DMS 273 treated with DMSO at 0.1 percent for 48 hours (cell line): ENCODE measurements around the gene SPATA13.
A peak's percentile ranks its signal among the peaks of the same experiment; 100 is the strongest.
"Not testable (repeated sequence)": the region's sequence is repeated elsewhere in the genome, so short reads cannot be mapped to it uniquely, and the experiment has no call there.

ENCODE experiments used
- DNase-seq: peaks from one replicate; lab custom pipeline; 2025; lab: John Stamatoyannopoulos, UW

The SPATA13 gene

DNA sequence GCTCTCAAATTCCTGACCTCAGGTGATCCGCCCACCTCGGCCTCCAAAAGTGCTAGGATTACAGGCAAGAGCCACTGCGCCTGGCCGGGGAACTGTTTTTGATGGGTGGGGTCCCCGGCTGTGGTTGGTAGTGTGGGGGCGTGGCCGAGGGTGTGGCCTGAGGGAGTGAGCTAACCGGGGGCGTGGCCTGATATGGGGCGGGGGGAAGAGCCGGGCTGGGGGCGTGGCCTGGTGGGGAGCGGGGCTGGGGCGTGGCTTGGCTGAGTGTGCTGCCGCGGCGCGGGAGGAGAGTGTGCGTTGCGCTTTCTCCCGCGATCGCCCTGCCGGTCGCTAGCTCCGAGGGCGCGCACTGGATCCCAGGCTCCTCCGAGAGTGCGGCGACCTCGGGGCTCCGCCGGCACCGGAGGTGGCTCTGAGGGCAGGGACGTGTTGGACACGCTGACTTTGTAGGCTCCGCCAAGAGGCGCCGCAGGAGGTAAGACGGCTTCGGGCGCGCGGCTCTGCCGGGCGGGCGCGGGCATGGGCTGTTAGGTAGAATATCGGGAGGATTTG is at the start of gene SPATA13:
SPATA13 (plus strand) TSS at position 263 of the 552 bp plus-strand sequence. CDS start 62,210 bp downstream, outside the sequence.
- DNase-seq, result peak; percentile 59

DNA sequence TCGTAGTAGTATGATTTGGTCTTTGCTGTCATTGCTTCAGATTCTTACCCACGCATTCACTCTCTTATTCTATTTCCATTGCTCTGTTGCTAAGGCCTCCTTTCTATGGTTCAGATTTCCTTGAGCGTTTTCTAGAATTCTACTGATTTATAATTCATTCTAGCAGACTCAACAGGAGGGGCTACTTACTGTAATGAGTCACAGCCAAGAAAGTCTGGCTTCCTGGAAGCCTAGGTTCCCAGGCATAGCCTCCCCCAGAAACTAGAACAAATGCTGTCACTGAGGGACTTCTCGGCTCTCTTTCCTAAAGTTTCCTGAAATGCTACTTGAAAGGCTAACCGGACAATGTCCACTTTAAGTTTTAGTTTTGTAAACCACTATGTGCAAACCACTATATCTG is 47.7 kb upstream of the SPATA13 start:
- no peak for DNase-seq

DNA sequence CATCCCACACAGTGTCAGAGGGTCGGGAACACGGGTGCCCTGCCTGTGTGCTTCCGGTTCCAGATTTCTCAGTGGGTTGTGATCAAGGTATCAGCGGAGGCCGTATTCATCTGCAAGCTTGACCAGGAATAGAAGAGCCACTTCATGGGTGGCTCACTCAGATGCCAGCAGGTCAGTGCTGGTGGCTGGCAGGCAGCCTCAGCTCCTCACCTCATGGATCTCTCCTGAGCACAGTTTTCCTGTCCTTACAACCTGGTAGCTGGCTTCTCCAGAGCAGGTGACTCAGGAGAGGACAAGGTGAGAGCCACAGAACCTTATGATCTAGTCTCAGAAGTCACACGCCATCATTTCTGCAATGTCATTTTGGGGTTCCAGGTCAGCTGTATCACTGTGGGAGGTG is 44.8 kb upstream of the SPATA13 start:
- DNase-seq, result no peak

DNA sequence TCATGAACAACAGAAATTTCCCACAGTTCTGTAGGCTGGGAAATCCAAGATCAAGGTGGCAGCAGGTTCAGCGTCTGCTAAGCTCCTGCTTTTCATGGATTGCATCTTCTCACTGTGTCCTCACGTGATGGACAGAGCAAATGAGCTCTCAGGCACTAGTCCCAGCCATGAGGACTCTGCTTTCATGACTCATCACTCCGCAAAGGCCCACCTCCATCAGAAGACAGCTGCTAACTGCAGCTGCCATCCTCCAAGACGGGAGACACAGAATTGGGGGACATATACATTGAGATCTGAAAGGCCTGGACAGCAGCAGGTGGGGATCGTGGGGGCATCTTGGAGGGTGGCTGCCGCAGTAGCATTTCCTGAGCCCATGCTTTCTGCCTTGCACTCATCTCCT is 44.4 kb upstream of the SPATA13 start:
- no peak for DNase-seq

DNA sequence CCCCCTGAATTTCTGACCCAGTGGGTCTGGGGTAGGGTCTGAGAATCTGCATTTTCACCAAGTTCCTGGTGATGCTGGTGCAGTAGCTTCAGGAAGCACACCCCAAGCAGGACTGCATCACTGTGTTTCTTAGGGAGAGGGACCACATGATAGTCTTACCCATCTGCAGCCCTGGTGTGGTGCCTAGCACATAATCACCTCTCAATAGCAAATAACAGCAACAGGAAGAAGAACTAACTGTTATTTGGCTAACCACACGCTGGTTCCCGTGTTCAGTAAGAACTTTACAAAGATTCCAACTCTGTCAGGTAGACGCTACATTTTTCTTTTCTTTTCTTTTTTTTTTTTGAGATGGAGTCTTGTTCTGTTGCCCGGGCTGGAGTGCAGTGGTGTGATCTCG is 41.9 kb upstream of the SPATA13 start:
- DNase-seq, result no peak

DNA sequence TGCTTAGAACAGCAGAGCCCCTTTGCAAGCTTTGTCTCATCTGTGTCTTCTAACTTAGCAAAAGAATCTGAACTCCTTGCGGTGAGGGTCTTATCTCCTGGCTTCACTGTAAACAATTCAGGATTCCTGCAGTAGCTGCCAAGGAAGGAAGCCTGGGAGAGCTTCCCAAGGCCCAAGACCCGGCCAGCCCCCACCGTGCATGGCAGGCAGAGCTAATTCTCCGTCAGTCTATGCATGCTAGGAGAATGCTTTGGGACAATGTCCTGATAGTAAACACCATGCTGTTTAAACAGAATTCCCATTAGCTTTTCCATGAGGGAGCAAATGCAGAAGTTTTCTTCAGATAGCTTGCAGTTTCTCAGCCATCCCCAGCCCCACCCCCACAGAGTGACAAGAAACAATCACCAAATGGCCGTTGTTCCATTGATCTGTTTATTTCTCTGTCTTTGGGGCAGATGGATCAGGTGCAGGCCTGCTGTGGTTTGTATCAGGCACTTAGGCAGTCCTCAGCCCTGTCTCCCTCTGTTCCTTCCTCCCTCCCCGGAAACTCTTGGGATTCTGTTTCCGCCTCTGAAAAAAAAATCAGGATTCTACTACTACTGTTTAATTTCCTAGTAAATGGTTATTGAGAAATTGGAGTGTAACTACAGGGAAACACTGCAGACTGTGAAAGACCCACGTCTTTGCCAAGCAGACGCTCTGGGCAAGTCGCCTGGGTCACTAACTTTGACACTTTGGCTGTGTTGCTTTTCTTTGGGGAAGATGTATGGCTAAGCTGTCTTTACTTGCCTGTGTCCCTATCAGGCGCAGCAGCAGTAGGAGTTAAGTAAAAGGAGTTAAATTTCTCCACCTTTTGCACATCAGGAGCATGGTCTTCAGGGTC is 40.7 kb upstream of the SPATA13 start:
- DNase-seq, result no peak

DNA sequence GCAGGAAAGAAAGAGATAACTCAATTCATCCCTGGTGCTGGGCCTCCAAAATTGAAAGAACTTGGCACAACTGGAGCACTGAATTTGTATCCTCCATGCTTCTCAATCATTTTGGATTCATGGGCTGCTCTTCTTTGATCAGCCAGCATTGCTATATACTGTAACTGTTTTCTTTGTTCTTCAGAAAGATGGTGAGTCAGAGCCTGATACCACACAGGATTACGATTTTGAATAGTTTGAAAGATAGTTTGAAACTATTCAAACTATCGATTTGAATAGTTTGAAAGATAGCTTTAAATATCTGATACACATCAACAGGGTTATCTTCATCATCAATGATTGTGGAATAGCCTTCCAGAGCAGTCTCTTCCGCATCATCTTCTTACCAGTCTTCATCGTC is 38.5 kb upstream of the SPATA13 start:
- DNase-seq, result not testable (repeated sequence)

DNA sequence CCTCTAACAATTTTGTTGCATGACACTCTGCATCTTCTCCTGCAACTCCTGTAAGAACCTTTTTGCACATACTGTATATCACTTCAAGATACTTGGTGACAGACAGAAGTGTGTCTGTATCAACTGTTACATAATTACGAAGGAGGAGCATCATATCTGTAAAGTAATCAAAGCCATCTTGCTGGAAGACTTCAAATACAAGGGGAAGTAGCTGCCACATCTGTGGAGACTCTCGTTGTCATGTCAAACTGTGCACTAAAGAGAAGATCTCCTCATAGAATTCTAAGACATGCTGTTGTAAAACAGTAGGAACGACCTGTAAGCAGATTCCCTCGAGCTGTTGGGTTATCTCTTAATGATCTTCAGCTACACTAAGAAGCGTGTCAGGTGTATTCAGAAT is 38.0 kb upstream of the SPATA13 start:
- DNase-seq, result no peak

DNA sequence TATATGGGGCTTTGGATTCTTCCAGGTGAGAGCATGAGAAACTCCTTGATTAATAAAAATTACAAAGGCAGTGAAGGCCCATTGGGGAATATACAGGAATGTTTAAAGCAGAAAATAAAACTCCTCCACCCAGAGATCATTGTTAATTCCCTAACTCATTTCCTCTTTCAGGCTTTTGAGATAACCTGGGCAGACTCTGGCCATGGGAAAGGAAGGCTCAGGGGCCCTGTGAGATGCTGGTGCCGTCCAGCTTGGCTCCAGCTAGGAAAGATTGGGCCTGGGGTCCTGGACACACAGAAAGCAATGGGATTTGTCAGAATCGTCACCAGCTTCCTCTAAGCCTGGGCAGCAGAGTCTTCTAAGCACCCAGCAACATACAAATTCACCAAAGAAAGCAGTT is 36.8 kb upstream of the SPATA13 start:
- no peak for DNase-seq

DNA sequence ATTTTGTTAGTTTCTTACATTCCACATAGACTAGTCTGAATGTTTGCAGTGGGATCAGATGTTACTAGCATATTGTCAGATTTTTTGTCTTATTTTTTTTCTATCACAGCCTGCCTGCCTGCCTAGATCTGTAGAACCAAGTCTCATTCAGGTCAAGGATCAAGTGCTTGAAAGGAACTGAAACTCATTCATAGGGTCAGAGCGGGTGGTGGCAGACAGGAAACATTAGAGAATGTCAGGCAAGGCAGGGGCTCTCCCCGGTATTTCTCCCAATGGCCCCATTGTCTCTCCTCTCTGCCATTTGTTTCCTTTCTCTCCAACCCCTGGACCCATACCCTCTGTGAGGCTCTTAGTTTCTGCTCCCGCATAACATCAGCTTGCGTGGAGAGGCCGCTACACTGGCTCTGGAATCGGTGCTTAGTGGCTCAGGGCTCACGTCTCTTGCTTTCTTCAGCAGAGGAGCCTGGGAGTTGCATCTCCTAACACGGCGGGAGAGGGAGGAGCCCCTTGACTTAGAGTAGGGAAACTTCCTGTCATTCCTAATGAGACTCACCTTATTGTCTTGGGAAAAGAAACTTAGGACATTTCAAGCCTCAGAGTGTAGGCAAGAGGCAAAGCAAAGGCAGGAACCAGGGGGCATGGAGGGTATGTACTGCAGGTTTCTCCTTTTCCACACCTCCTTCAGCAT is 35.6 kb upstream of the SPATA13 start:
- DNase-seq, result no peak

DNA sequence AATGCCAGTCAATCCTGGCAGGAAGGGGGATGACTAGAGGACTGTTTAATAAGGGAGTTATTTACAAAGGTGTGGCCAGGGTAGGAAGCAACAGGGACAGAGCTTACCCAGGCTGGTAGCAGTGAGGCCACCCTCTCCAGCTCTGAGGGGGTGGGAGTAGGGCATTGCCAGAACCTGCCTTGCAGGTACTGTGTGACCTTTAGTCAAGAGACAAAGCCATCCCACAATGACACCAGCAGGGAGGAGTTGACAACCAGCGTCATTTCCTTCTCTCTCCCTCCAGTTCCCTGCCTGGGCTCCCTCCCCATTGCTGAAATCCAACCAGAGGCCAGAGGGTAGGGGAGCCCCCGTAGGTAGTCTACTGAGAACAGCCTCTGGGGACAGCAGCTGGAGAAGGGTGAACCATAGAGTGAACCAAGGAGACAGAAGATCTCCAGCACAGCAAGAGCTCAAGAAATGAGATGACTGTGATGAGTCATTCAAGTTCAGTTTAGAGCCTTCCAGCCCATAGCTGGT is 33.3 kb upstream of the SPATA13 start:
- DNase-seq, result no peak

DNA sequence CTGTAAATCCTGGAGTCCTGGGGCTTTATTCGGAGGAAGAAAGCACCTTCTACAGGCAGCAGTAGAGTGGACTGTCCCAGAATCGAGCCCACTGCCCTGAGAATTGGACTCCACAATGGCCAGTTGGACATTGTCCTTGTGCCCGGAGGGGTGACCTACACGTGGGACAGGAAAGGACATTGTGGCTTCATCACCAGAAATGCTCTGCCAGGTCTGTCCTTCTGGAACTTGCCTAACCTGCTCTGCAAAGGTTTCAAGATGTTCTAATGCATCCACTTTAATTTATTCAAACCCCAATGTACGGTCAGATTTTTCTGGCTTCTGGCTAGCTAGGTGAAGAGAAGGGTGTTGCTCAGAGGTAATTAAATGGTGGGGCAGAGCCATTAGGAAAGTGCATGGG is 32.4 kb upstream of the SPATA13 start:
- no peak for DNase-seq

DNA sequence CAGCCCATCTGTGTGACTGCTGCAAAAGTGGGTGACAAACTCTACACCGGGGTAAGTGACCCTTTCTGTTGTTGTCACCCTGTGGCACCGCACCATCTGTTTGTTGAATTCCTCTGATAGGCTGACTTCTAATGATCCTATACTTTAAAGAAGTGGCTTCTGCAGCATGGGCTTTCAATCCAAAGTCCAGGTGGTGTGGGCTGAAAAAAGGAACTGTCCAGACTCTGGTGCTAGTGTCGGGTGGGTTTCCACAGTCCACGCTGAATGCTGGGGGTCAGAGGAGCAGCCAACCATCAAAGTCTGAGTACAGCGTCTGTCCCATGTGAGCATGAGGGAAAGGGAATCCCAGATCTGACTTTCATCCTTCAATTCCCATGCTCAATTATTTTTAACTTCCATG is 31.6 kb upstream of the SPATA13 start:
- no peak for DNase-seq

DNA sequence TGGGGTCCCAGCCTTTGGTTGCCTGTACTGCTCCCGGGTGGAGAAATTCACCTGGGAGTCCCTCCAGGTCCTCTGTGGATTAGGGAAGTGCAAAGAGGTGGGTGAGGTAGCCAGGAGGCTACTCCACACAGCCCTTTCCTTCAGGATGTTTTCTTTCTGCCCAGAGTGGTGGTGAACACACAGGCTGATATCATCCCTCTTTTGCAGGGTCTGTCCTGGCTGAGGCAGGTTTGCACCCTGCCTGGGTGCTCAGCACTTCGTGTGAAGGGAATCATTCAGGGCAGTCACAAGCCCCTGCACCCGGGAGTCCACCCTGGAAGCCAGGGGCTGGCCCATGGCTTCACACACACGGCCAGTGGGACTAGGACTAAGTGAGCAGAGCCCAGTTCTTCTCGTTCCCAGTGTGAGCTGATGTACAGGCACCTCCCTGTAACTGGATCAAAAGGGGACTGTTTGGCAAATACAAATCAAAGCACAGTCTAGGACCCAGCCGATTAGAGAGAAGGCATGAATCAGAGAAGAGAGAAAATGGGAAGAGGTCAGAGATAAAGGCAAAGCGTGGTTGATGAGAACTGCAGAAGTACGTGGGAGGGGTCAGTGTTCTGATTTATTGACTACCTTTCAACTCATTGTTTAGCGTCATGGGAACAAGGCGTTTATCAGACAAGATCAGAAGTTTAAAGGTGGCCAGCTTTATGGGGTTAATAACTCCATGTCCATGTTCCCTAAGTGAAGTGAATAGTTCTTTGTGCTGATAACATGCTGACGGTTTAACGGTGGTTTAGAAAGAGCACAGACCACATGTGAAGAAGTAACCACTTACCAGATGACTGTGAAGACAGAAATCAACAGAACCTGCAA is 30.4 kb upstream of the SPATA13 start:
- DNase-seq, result no peak

DNA sequence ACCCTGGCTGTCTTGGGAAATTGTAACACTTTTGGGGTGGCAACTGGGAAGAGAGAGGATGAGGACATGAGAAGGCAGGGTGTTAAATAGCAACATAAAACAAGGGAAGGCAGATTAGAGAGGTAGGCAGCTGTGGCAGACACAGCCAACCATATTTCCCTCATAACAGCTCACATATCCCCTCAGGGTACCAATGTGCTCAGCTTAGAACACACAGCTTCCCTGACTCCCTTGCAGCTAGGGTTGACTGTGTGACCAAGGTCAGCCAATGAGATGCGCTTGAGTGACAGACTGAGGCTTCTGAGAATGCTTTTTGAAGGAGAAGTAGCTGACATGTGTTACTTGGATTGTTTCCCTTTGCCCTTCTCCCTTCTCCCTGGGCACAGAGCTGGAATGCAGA is 28.8 kb upstream of the SPATA13 start:
- no peak for DNase-seq

DNA sequence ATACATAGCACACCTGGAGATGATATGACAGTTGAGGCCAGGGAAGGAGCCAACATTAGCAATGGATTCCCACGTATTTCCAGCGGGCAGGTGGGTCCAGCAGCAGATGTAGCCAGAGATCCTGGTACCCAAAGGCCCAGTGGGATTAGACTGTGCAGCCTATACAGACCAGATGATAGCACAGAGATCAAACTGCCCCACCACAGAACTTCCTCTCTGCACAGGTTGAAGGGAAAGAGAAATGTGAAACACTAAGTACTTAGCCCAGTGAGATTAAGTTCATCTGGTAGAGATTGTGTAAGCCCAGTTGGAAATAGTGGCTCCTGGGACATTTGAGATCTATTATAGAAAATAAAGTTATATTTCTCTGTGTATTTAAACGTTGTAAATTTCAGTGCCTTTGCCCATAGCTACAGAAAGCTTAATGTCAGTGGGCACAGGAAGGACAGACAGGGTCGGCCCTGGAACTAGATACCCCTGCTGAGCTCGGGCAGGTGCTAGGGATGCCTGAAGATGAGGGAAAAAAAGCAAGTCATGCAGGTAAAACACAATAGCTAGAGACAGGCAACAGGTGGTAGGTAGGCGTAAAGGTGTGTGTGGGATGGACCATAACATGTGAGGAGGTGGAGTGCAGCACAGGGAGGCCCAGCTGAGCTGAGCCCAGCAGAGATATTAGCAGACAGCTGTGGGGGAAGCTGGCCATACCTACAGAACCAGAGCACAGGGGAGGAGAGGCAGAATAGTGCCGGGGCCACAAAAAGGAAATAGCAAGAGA is 27.3 kb upstream of the SPATA13 start:
- no peak for DNase-seq

DNA sequence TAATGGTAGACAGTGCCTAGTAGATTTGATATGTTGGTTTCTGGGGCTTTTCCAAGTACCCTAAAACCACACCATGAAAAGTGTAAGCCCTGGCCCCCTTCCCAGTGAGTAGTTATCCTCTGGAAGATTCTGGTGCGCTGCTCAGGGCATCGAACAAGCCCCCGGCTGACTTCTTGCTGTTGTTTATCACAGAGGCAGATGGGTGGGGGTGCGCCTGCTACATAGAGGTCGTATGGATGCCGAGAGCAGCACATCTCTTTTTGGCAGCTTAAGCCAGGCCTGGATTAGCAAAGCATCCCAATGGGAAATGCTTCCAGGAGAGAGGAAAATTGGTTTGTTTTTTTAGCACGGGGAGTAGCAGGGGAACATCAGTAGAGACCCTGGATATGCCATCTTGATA is 26.3 kb upstream of the SPATA13 start:
- peak; percentile 4 for DNase-seq

DNA sequence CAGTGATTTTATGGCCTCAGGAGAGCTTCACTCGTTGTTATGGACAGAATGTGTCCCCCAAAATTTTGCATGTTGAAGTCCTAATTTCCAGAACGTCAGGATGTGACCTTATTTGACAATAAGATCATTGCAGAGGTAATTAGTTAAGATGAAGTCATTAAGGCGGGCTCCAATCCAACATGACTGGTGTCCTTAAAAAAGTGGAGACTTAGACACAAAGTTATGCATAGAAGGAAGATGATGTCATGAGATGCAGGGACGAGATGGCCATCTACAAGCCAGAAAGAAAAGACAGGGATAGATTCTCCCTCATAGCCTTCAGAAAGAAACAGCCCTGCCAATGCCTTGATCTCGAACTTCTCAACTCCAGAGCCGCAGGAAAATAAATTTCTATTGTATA is 25.8 kb upstream of the SPATA13 start:
- no peak for DNase-seq

DNA sequence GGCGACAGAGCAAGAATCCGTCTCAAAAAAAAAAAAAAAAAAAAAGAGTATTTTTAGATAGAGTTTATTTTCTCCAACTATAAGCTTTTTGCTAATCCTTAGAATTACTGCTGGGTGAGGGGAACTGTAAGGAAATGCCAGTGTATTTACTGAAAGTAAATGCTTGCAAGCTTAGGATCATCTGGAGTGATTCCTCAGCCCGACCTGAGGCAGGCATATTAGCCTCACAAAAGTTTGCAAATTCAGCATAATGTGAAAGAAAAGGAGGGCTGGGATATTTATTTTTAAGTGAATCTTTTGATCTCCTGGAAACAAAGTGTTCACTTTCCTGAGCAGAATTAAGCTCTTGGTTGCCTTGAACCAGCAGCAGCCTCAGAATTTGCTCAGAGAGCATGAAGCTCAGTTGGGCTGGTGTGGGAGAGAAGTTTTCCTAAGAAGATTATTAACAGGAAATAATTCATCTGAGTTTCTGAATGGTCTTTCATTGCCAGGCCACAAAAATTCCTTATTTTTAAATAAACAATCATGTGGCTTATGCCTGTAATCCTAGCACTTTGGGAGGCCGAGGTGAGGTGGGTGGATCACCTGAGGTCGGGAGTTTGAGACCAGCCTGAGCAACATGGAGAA is 24.7 kb upstream of the SPATA13 start:
- no peak for DNase-seq

DNA sequence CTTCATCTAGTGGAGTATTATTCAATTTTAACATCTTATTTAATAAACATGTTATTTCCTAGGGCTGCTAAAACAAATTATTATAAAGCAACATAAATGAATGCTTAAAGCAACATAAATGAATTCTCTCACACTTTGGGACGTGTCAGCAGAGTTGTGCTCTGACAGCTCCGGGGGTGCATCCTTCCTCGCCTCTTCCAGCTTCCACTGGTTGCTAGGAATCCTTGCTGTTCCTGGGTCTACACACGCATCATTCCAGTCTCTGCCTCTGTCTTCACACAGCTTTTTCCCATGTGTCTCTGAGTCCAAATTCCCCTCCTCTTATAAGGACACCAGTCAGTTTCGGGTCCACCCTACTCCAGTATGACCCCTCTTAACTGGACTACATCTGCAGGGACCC is 21.6 kb upstream of the SPATA13 start:
- DNase-seq, result no peak
